HG03139 (cell line): ENCODE results near the gene UGCG.
A peak's percentile ranks its signal among the peaks of the same experiment; 100 is the strongest.
"Not testable (repeated sequence)": the region's sequence is repeated elsewhere in the genome, so short reads cannot be mapped to it uniquely, and the experiment has no call there.

Experiments used
- ATAC-seq: cut with Tn5 transposase; IDR thresholded peaks from one replicate; pipeline ENCODE4 v1.9.1; 2021; ENCODE audit not compliant: unreplicated experiment

Gene UGCG

GRCh38 chr9:111948951-111949350, 52.3 kb downstream of the UGCG start:
- no peak for ATAC-seq

GRCh38 chr9:111949919-111950318, 53.3 kb downstream of the UGCG start:
- no peak for ATAC-seq

- ATAC-seq = no peak
Observed at GRCh38 chr9:111952559-111952958, 55.9 kb downstream of the UGCG start.

DNA sequence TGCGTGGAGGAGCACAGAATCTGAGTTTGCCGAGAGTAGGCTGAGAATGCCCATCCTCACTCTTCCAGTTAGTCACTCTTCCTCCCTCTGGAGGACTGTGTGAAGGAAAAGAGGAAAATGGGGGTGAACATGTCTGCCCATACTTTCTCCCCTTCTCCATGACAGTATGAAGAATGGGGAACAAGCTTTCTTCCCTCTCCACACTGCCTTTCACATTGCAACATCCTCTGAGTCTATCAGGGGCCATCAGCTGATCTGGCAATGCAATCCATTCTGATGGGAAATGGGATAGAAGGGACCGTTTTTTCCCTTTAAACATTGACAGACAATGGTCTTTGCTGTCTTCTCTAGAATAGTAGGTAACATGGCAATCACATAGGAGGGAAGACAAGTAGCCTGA, 56.8 kb downstream of the UGCG start:
- no peak for ATAC-seq

DNA sequence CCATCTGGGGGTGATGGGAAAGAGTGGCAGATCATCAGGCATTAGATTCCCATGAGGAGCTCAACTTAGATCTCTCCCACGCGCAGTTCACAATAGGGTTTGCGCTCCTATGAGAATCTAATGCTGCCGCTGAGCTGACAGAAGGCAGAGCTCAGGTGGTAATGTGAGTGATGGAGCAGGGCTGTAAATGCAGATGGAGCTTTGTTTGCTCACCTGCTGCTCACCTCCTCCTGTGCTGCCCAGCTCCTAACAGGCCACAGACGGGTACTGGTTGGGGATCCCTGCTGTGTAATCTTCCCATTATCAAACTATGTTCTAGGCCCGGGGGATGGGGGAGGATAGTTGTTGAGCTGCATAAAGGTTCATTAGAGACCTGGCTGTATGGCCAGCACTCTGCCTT, 58.4 kb downstream of the UGCG start:
- ATAC-seq = no peak

GRCh38 chr9:111957856-111958631, 61.4 kb downstream of the UGCG start:
- ATAC-seq = peak; percentile 65

DNA sequence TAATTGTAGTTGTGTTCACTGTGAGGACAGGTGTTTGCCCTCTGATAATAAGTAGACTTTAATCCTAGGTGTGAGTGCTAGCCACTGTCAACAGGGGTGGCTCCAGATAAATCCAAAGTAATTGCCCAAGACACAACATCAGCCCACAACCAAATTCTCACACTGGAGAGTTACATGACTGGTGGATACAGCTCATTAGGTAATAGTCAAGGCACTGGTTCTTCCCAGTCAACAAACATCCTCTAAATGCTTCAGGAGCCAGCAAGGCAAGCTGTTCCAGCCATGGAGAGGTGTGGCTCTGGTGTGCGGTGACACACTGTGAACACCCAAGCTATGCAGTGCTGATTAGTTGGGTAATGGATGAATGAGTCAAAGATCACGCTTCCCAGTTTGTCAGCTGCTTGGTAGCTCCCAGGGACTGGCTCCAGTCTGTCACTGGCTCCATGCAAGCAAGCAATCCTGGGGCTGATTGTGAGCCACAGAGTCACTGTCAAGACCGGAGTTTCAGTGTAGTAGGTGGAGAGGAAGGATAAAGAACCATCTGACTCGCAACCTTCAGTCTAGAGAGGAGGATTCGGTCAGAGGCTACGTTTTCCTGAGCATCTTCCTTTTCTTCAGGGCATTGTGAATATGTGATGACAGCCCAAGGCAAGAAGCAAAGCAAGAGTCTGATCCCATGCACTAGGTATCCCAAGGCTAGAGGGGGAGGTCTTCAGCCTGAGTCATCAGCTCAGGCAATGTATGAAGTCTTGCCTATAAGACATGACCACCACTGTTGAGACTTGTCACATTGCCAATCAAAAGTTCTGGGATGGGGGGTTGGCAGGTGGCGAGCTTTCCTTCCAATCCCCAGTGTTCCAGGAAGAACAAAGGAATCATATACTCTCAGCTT, 63.1 kb downstream of the UGCG start:
- ATAC-seq = no peak

DNA sequence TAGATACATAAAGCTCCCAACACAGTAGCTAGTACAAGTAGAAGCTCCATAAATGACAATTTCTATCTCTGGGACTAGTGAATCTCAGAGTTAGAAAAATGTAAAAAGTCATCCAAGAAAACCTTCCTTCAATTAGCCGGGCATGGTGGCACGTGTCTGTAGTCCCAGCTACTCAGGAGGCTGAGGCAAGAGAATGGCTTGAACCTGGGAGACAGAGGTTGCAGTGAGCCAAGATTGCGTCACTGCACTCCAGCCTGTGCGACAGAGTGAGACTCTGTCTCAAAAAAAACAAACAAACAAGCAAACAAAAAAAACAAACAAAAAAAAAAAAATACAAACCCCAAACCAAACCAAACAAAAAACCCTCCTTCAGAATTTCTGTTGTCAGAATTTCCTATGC, 63.9 kb downstream of the UGCG start:
- ATAC-seq = not testable (repeated sequence)

DNA sequence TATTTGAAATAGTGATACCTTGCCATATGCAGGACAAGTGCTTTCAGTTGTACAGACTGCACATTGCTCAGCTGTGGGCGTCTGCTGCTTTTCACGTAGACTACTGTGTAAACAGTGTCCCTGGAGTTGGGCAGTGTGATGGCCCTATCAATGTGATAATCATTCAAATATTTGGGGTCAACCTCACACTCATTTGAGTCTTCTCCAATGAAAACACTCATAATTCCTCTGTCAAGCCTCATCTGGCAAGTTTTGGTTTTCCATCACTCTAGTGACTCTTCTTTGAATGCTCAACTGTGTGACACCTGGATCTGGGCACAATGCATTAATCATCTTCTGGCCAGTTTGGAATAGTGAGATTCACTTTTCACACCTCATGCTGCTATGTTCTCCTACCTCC, 64.4 kb downstream of the UGCG start:
- ATAC-seq = no peak

GRCh38 chr9:111961575-111961974, 65.0 kb downstream of the UGCG start:
- no peak for ATAC-seq

DNA sequence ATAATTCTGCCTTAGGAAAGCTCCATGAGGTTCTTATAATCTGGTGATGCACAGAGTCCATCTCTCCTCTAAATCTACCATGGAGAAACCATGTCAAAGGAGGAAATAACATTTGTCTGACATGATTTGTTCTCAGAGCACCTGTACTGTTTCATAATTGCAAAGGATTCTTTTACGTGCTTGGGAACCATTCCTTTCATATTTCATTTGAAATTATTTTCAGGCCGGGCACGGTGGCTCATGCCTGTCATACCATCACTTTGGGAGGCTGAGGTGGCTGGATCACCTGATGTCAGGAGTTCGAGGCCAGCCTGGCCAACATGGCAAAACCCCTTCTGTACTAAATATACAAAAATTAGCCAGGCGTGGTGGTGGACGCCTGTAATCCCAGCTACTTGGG, 65.4 kb downstream of the UGCG start:
- ATAC-seq = no peak

DNA sequence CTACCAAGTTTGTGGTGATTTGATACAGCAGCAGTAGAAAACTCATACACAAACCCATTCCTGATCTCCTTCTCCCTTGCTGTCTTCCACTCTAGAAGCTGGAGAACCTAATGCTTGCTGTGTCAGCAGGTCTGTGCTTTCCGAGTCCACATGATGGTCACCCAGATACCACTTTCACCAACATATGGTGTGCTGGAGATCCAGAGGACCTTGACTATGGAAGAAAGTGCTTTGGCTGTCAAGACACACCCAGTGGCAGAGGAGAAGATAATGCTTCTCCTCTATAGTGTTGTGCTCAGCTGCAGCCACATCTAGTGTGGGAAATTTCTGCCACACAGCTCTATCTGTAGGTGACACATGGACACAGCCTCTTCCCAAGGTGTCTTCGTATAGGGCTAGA, 67.4 kb downstream of the UGCG start:
- no peak for ATAC-seq

DNA sequence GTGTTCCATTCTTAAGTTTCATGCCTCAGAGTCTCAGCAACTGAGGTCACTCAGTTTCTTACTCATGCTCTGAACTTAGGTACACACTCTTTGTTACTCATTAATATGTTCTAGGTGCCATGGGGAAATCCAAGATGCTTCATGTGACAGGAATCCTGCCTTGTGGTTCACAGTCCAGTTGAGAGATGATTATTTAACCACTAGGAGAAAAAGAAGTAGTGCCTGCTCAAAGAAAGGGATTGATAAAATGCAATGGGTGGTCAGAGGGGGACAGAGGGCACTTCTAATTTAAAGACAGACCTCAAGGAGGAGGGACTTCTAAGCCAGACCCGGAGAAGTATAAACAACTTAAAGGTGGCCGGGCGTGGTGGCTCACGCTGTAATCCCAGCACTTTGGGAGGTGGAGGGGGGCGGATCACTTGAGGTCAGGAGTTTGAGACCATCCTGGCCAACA, 69.0 kb downstream of the UGCG start:
- ATAC-seq = peak; percentile 67

DNA sequence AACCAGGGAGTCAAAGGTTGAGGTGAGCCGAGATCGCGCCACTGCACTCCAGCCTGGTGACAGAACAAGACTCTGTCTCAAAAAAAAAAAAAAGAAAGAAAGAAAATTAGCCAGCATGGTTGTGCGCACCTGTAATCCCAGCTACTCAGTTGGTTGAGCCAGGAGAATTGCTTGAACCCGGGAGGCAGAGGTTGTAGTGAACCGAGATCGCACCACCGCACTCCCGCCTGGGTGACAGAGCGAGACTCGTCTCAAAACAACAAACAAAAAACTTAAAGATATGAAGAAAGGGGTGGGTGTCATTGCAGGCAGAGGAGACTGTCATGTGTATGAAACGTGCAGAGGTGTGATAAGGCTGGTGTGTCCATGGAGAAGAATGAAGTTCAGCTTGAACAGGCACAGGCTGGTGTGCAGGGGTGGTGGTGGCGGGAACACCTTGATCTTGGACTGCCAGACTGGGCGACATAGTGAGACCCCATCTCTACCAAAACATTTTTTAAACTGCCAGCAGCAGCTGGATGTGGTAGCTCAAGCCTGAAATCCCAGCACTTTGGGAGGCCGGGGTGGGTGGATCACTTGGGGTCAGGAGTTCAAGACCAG, 69.6 kb downstream of the UGCG start:
- ATAC-seq = no peak

DNA sequence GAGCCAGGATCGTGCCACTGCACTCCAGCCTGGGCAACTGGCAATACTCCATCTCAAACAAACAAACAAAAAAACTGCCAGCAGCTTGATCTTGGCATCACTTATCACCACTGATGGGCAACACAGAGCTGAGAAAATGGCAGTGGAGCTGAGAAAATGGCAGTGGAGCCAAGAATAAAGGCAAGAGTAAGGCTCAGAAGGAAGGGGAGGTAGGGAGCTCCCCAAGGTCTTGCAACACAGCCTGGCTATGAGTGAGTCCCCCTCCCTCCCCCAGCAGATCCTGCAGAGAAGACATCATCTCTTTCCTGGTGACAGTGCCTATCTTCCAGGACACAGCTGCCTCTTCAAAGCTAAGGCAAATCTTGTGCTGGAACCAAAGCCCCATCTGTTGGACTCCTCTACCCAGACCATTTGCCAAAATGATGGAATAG, 70.3 kb downstream of the UGCG start:
- ATAC-seq = no peak

GRCh38 chr9:111967621-111968020, 71.0 kb downstream of the UGCG start:
- no peak for ATAC-seq

- no peak for ATAC-seq
Observed at GRCh38 chr9:111969061-111969460, 72.4 kb downstream of the UGCG start.

DNA sequence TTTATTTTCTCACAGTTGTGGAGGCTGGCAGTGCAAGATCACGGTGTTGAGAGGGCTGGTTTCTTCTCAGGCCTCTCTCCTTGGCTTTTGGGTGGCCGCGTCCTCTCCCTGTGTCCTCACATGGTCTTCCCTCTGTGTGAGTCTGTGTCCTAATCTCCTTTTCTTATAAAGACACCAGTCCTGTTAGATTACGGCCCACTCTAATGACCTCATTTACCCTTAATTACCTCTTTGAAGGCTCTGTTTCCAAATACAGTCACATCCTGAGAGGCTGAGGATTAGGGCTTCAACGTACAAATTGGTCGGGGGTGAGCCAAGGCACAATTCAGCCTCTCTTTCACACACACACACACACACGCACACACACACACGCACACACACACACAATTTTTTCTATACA, 73.0 kb downstream of the UGCG start:
- ATAC-seq = no peak

GRCh38 chr9:111970827-111971226, 74.2 kb downstream of the UGCG start:
- ATAC-seq = no peak

DNA sequence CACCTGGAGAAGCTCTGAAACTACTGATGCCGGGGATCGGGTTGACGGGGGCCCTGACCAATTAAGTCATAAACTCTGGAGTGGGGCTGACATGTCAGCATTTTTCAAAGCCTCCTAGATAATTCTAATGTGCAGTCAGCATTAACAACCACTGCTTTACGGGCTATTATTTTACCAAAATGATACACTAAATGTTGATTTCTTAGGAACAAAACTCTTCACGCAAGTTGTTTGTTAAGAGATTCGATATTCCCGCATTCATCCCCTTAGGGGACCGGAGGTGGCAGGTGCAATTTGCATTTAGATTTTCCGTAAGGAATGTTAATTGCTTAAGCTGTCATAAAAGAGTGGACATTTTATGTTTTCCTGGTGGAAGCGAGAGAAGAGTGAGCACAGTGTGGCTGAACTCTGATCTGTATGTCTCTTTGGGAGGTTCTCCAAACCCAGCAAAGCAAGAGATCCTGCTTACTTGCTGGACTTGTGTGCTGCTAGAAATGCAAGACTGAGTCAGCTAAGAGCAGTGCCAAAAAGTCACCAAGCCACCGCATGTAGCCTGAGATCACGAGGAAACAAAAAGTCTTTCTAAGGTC, 77.6 kb downstream of the UGCG start:
- ATAC-seq = no peak

- ATAC-seq = no peak
Observed at GRCh38 chr9:111975709-111976108, 79.1 kb downstream of the UGCG start.
